ENCODE results near the gene AXL. TPM values are rescaled to one million over a fixed set of nuclear protein-coding genes. Genes with fewer than 3 reads are reported as not detected.

Gene AXL
- total and polyA plus RNA-seq, 2 of the 13 experiments (the other 11 are each of a cell fraction or from before 2014, with no cell fraction given) = 0.71 to 5.9 TPM

DNA sequence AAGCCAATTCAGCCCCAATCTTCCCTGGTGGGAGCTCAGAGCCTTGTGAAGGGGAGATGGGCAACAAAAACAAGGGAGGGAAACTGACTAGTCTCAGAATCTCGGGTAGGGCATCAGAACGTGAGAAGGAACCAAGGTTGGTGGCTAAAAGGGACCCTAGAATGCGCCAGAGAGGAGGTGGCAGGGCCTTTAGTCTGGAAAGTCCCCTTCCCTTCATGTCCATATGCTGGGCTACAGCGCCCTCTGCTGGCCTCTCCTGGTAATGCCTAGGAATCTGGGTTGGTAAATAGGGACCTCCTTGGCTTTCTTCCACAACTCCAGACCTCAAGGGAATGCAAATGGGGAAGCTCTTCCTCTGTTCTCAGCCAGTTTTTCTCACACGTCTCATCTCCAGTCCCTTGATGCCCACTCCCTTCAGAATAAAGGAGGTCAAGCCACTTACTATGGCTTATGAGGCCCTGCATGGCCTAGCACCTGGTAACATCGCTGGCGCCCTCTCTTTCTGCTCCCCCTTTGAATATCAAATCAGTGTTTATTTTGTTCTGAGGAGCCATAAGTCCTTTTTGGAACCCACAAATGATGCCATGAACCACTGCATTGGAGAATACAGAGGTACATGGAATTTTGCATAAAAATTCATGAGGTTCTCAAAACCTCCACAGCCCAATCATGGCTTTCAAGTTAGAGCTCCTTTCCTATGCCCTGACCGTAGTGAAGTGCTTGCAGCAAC is 89.6 kb downstream of the AXL start (continued):
- TF ChIP-seq PAXIP1 (CRISPR knock-in tag; conservative IDR thresholded peaks at IDR 0.05) (no peak), ZFX (CRISPR knock-in tag; IDR thresholded peaks at IDR 0.05; ENCODE audit: low read depth) (peak; percentile 60; the same call in 1 of the 2 replicates), SP5 (CRISPR knock-in tag; IDR thresholded peaks at IDR 0.05; ENCODE audit: borderline replicate concordance, low read depth) (no peak), ZNF260 (CRISPR knock-in tag; IDR thresholded peaks at IDR 0.05; ENCODE audit: borderline replicate concordance, low read depth) (no peak), CHD4 (IDR thresholded peaks at IDR 0.05; ENCODE audit: borderline replicate concordance, low read length) (no peak), ZBTB8A (CRISPR knock-in tag; IDR thresholded peaks at IDR 0.05; ENCODE audit: borderline replicate concordance, low read depth) (0 out of 2 replicates have a peak, but pooled peaks have one; percentile 34), NAIF1 (CRISPR knock-in tag; IDR thresholded peaks at IDR 0.05; ENCODE audit: borderline replicate concordance) (no peak), MIXL1 (CRISPR knock-in tag; IDR thresholded peaks at IDR 0.05) (no peak), CHD2 (IDR thresholded peaks at IDR 0.05; ENCODE audit: low read depth, low read length) (no peak), ZBTB3 (CRISPR knock-in tag; IDR thresholded peaks at IDR 0.05; ENCODE audit: borderline replicate concordance, low read depth) (no peak), ZNF740 (CRISPR knock-in tag; IDR thresholded peaks at IDR 0.05) (no peak), ZNF816 (CRISPR knock-in tag; IDR thresholded peaks at IDR 0.05; ENCODE audit: borderline replicate concordance) (no peak), NFYC (CRISPR knock-in tag; IDR thresholded peaks at IDR 0.05) (no peak), STAG1 (CRISPR knock-in tag; IDR thresholded peaks at IDR 0.05) (peak; percentile 73), FOXC1 (CRISPR knock-in tag; IDR thresholded peaks at IDR 0.05; ENCODE audit: borderline replicate concordance) (no peak; the same call in 1 of the 2 replicates), ZNF264 (CRISPR knock-in tag; IDR thresholded peaks at IDR 0.05) (no peak), KAT8 (CRISPR knock-in tag; IDR thresholded peaks at IDR 0.05) (no peak), HDAC6 (IDR thresholded peaks at IDR 0.05; ENCODE audit: low read depth, low read length) (no peak), ZFP62 (CRISPR knock-in tag; IDR thresholded peaks at IDR 0.05) (no peak), ZNF251 (CRISPR knock-in tag; IDR thresholded peaks at IDR 0.05) (no peak), ZNF761 (CRISPR knock-in tag; conservative IDR thresholded peaks at IDR 0.05) (no peak)
- TF ChIP-seq, protein P1, sequence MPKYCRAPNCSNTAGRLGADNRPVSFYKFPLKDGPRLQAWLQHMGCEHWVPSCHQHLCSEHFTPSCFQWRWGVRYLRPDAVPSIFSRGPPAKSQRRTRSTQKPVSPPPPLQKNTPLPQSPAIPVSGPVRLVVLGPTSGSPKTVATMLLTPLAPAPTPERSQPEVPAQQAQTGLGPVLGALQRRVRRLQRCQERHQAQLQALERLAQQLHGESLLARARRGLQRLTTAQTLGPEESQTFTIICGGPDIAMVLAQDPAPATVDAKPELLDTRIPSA (CRISPR knock-in tag; IDR thresholded peaks at IDR 0.05; ENCODE audit: borderline replicate concordance) = no peak
- TF ChIP-seq, protein P2, sequence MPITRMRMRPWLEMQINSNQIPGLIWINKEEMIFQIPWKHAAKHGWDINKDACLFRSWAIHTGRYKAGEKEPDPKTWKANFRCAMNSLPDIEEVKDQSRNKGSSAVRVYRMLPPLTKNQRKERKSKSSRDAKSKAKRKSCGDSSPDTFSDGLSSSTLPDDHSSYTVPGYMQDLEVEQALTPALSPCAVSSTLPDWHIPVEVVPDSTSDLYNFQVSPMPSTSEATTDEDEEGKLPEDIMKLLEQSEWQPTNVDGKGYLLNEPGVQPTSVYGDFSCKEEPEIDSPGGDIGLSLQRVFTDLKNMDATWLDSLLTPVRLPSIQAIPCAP (CRISPR knock-in tag; IDR thresholded peaks at IDR 0.05; ENCODE audit: low read depth) = no peak
- TF ChIP-seq, protein P3, sequence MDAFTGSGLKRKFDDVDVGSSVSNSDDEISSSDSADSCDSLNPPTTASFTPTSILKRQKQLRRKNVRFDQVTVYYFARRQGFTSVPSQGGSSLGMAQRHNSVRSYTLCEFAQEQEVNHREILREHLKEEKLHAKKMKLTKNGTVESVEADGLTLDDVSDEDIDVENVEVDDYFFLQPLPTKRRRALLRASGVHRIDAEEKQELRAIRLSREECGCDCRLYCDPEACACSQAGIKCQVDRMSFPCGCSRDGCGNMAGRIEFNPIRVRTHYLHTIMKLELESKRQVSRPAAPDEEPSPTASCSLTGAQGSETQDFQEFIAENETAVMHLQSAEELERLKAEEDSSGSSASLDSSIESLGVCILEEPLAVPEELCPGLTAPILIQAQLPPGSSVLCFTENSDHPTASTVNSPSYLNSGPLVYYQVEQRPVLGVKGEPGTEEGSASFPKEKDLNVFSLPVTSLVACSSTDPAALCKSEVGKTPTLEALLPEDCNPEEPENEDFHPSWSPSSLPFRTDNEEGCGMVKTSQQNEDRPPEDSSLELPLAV (CRISPR knock-in tag; conservative IDR thresholded peaks at IDR 0.05; ENCODE audit: low read depth) = no peak

All from HepG2 (cell line).